NCI-H82 treated with DMSO at 0.1 percent for 48 hours (cell line): ENCODE measurements around the gene COL15A1.

ENCODE experiments used
- DNase-seq: peaks from one replicate; lab custom pipeline; 2025; ENCODE audit not compliant: unreplicated experiment; lab: John Stamatoyannopoulos, UW

The COL15A1 gene

DNA sequence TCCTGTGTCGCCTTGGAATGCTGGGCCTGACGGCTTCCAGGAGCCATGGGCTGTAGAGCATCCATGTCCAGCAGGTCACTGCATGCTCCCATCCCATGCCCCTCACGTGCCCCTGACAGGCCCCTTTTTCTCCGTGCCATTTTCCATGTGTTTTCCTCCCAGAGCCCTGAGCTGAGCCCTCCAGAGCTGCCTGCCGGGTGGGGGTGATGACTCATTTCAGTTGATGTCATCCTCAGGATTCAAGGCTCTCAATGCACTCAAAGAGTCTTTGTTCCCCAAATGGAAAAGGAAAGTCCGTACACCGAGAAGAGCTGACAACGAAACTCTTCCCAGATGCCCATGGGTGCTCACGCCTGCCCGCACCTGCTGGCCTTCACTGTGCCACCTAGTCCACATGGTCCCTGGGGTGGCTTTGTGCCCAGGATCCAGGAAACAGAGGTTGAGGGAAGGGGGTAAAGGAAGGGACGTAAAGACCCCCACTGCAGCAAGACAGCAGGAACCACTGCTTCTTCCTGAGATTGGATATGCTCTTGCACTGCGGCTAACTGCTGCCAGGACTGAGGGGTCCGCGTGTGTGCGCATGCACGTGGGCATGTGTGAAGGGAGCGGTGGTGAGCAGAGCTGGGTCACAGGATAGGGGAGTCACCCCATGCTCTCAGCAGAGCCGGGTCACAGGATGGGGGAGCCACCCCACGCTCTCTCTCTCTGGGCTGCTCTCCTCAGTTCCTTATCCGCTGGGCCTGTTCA lies 27.6 kb downstream of the COL15A1 start:
- DNase-seq = no peak

- DNase-seq = no peak
Observed at GRCh38 chr9:98971915-98972223, 28.2 kb downstream of the COL15A1 start.

DNA sequence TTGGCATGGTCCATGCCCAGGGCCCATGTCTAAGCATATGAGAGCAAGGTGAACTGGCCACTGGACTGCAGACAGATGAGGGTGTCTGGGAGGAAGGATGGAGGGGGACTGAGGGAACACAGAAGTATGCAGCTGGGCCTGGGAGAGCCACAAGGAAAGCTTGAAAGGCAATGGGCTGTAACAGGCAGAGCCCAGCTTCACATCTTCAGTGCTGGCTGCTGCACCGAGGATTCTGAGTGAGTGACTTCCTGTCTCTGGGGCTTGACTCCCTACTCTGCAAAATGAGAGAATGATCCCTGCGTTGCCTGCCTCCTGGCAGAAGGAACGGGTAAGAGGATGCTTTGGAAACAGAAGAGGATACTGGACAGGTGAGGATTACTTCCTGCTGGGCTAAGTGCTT lies 29.0 kb downstream of the COL15A1 start:
- no peak for DNase-seq

DNA sequence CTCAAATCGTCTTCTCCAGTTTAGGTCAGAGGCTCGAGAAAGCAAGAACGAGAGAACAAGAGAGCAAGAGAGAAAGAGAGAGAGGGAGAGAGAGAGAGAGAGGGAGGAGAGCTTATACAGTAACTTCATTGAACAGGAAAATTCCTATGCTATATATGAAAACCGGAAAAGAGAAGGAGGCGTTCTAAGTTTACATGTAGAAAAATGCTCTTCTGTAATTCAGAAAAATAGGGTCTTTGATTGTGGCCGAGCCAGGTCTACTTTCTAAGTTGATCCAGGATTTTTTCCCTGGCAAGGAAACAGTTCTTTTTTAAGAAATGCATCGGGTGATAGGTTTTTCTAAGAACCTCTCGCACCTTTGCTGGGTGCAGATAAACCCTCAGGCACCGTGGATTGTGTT lies 29.5 kb downstream of the COL15A1 start:
- no peak for DNase-seq

DNA sequence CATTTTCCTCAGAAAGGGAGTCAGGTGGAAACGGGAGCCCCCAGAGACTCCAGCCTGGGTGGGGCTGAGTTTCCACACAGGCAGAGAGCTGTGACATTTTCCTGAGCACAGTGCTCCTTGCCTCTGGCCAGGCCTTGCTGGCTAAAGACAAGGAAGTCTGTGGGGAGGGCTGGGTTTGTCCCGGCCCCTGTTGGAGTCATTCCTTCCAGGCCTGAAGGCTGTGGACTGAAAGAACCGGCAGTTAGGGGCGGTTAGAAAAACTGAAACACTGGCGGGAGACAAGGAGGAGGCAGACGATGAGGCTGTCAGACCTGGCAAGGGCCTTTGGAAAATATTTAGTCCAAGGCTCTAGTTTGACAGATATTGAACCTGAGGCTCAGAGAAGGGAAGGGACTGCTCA lies 29.9 kb downstream of the COL15A1 start:
- no peak for DNase-seq

DNA sequence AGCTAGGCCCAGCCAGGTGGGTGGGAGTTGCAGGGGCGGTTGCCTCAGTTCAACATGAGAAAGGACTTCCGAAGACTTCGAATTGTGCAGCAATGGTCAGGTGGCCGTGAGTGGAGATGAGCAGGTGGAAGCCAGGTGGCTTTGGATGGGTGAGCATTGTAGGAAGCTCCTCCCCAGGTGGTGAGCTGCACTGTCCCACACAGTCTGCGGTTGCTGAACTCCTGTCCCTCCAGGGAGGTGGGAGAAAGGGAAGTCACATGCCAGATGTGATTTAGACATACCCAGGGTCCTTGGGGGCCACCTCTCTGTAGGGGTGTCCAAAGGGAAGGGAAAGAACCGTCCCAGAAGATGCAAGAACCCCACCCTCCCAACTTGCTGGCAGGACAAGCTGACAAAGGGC lies 30.4 kb downstream of the COL15A1 start:
- no peak for DNase-seq

- DNase-seq = no peak
Observed at GRCh38 chr9:98974554-98974953, 30.8 kb downstream of the COL15A1 start.

DNA sequence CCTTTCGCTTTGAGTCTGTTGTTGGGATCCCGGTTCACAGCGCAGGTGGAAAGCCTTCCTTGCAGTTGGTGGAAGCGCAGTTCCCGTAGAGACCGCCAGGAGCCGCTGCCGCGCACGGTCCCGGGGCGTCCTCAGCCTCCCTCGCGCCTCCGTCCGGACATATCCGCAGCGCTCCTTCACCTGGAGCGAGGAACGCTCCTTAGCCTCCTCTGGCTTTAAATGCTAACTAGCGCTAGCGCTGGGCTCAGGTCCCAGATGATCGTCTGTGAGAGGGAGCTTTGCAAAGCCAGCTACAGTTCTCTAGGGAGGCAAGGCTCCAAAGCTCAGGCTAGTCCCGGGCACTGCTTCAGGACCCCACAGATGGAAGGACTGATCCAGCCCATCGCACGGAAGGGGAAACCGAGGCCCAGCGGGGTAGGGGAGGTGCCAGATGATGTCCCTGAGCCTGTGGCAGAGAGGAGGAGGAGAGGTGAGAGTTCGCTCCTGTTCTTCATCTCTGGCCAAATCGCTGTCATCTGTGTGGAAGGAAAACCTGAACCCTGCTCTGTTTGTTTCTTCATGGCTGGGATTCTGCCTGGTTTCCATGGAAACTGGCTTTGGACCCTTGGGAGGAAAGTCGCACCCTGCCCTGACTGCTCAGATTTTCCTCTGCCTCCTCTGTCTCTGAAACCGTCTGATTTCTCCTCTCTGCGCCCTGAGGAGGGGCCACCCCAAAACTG lies 31.4 kb downstream of the COL15A1 start:
- no peak for DNase-seq

DNA sequence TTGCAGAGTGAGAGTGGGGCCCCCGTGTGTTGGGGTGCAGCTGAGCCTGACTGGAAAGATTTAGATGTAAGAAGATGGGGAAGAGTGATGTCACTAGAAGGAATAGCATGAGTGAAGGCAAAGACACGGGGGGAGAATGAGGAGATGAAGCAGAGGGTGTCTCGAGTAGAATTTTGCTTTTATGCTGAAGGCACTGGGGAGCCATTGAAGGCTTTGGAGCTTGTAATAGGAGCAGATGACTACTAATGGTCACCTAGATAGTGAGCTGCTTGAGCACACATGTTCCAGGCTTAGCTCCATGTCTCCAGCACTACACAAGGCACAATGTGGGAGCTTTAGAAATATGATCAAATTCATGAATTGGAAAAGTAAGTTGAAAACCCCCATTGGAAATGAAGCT lies 32.1 kb downstream of the COL15A1 start:
- DNase-seq = no peak

DNA sequence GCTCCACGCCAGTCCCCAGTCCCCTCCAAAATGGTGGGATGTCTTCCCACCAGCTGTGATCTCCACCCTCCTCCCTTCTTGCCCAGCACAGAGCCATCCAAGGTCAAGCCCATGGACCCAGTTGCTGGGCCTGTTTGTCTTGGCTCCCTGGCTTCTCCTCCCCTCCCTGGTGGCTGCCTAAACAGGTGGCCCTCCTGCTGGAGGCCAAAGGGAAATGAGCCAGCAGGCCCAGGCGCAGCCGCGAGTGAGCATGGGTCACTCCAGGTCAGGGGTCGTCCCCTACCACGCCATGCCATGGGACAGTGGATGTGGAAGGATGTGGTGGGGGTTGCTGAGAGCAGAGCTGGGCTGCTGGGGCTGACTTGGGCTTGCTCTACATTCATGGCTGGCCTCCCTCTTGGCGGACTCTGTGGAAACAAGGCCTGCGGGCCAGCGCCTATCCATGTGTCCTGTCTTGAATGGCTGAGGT lies 33.6 kb downstream of the COL15A1 start:
- DNase-seq = no peak

GRCh38 chr9:98977813-98978212 lies 34.1 kb downstream of the COL15A1 start:
- no peak for DNase-seq

GRCh38 chr9:98978231-98978681 lies 34.5 kb downstream of the COL15A1 start:
- no peak for DNase-seq

DNA sequence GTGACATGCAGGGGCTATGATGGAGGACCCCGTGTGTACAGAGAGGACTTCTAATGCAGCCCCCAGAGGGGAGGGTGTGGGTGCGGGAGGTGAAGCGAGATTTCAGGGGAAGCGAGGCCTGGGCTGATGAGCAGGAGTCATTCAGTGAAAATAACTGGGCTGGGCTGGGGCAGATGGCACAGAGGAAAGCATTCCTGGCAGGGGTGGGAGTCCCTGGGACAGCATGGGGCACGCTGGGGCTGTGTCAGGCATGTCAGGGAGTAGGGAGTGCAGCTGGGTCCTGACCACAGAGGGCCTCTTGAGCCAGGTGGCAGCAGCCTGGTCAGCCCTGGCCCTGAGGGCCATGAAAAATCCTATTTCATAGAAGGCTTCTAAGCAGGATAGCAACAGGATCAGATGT lies 36.6 kb downstream of the COL15A1 start:
- DNase-seq = no peak

- no peak for DNase-seq
Observed at GRCh38 chr9:98983295-98984268, 39.9 kb downstream of the COL15A1 start.

GRCh38 chr9:98985596-98985995 lies 41.9 kb downstream of the COL15A1 start:
- no peak for DNase-seq

DNA sequence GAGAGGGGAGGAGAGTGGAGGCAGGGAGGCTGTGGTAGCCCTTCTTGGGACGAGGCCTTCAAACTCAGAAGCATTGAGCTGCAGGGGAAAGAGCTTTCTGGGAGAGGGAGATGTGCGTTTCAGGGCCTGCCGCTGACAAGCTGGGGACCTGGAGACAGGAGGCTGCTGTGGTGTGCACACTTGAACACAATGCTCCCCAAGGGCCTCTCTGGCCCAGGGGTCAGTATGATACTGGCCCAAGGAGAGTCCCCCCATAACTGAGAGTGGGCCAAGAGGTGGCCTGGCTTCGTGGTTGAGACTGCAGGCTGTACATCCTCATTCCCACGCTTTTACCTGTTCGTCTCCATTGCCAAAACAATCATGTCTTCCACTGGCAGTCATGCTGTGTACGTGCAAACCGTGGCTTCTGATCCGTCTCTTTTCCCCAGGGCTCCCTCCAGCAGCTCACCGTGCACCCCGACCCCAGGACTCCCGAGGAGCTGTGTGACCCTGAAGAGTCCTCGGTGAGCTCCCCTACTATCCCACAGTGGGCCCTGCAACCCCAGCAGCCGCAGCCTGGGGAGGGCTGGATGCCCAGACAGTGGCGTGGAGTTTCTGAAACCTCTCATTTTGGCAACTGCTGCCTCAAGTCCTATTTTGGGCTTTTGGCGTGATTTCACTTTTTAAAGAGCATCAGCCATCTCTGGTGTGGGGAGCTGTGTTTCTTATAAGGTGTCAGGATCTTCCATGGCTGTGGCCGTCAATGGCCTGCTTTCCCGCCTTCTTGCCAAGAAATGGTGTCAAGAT lies 43.4 kb downstream of the COL15A1 start:
- no peak for DNase-seq

DNA sequence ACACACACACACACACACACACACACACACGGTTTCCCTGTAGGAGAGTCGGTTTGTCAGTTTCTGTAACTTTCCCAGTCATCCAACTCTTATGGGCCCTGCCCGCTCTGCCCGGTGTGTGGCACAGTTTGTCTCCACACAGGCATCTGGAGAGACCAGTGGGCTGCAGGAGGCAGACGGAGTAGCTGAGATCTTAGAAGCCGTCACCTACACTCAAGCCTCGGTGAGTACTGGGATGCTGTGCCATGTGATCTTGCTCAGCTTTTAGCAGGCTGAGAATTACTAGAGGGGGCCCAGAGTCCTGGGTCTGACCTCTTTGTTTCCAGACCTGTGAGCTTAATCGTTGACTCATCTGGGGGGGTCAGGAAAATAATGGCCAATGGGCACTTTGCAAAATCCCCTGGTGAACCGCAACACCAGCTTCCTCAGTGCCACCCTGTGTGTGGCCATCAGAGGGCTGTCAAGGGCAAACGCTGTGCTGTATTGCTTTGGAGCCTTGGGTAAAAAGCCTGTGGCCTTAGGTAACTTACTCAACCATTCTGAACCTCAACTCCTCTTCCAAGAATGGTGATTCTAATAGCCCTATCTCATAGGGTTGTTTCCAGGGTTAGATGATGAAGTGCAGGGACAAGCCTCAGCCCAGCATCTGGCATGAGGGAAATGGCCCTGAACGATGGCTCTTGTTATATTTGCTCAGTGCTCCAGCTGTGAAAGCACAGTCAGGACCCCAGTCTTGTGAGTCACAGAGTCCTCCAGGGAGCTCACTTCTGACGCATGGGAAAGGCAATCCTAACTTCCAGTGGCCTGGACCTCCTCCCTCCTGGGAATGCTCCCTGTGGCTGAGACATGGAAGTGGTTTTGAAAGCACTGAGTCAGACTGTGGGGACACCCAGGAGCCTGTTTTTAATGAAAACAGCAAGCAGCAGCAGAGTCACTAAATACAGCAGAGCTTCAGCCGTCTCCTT lies 45.6 kb downstream of the COL15A1 start:
- DNase-seq = no peak

DNA sequence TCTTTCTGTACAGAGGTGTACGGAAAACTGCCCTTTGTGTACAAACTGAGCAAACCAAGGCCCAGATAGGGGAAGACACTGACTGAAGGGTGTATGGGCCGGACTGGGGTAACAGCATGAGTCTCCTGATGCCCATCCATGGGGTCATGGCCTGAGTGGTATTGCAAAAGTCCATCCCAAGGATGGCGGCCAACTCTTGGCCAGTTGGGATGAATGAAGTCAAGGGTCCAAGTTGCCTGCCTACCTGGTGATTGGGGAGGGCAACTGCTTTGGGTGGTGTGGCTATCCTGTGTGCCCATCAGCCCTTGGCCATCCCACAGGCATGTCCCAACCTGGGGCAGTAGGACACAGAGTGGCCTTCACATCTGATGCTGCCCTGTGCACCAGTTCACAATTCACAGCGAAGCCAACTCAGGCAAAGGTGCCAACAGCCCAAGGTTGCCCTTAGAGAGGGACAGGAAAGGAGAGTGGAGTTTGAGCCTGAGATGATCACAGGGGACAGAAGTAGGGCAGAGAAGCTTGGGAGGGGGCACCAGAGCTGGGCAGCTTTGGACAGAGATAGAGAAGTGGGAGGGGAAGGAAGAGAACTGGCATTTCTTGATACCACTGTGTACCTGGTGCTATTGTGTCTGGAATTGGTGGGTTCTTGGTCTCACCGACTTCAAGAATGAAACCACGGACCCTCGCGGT lies 46.6 kb downstream of the COL15A1 start:
- DNase-seq = no peak
